GM23338 (cell line): ENCODE results near the gene RNU1-3.
"Not testable (repeated sequence)": the region's sequence is repeated elsewhere in the genome, so short reads cannot be mapped to it uniquely, and the experiment has no call there.

ENCODE experiments used
- EZH2 ChIP-seq: fragments of 200-600 bp; sonication (generic); IDR thresholded peaks from one replicate; pipeline ENCODE4 v1.8.0; 2017; ENCODE audit warnings: antibody characterized with exemption, mild to moderate bottlenecking, low read depth; ENCODE audit not compliant: unreplicated experiment
- EZH2phosphoT487 ChIP-seq: fragments of 200-600 bp; sonication (generic); IDR thresholded peaks from one replicate; pipeline ENCODE4 v1.8.1; 2018; ENCODE audit warnings: antibody characterized with exemption; ENCODE audit not compliant: unreplicated experiment
- TF ChIP-seq, protein P1 (sequence below), 2 experiments: fragments of 200-600 bp in 1 of 2; sonication (generic) in 1 of 2; conservative IDR thresholded peaks; 2 replicates each; pipeline versions ENCODE4 v1.5.1 to v1.6.1; 2016 to 2017; ENCODE audit warnings: antibody characterized with exemption in 2 of 2, low read depth in 2 of 2, mild to moderate bottlenecking in 2 of 2, moderate library complexity in 1 of 2
- TF ChIP-seq, protein P2 (sequence below): IDR thresholded peaks from one replicate; pipeline ENCODE4 v1.6.1; 2018; ENCODE audit warnings: antibody characterized with exemption; ENCODE audit not compliant: unreplicated experiment

DNA sequence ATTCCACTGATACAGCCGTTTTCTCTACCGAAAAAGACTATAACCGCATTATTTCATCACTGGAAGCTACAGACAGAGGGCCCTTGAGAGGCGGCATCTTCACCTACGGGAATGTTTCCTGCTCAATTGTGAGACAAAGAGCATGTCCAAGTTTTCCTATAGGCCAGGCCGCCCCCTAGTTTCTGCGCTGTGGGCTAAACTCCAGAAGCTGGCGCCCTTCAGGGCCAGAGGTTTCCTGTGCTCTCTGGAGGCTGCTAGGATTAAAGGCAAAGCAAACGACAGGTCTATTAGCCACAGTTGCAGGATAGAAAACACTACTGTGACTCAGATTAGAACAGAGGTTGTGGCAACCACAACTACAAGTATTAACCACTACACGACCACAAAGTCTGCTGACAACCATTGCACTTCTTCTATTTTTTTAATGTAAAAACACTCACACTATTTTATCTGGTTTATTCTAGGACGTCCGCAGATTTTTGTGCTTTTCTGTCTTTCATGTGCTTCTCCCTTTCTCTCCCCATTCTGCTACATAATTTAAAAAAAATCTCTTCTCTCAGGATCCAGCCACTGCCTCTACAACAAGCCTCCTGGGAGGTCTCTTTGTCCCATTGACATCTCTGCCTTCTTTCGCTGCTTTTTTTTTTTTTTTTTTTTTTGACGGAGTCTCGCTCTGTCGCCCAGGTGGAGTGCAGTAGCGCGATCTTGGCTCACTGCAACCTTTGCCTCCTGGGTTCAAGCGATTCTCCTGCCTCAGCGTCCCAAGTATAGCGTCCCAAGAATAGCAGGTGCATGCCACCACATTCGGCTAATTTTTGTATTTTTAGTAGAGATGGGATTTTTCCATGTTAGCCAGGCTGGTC, 10.1 kb upstream of the RNU1-3 start:
- TF ChIP-seq EZH2, EZH2phosphoT487: not testable (repeated sequence)
- TF ChIP-seq, protein P1, sequence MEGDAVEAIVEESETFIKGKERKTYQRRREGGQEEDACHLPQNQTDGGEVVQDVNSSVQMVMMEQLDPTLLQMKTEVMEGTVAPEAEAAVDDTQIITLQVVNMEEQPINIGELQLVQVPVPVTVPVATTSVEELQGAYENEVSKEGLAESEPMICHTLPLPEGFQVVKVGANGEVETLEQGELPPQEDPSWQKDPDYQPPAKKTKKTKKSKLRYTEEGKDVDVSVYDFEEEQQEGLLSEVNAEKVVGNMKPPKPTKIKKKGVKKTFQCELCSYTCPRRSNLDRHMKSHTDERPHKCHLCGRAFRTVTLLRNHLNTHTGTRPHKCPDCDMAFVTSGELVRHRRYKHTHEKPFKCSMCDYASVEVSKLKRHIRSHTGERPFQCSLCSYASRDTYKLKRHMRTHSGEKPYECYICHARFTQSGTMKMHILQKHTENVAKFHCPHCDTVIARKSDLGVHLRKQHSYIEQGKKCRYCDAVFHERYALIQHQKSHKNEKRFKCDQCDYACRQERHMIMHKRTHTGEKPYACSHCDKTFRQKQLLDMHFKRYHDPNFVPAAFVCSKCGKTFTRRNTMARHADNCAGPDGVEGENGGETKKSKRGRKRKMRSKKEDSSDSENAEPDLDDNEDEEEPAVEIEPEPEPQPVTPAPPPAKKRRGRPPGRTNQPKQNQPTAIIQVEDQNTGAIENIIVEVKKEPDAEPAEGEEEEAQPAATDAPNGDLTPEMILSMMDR (conservative IDR thresholded peaks at IDR 0.05; ENCODE audit: low read depth in 2 of 2), result peak in 1 of 2 experiments; percentile 46; a peak in 2 of 4 replicates
- TF ChIP-seq, protein P2, sequence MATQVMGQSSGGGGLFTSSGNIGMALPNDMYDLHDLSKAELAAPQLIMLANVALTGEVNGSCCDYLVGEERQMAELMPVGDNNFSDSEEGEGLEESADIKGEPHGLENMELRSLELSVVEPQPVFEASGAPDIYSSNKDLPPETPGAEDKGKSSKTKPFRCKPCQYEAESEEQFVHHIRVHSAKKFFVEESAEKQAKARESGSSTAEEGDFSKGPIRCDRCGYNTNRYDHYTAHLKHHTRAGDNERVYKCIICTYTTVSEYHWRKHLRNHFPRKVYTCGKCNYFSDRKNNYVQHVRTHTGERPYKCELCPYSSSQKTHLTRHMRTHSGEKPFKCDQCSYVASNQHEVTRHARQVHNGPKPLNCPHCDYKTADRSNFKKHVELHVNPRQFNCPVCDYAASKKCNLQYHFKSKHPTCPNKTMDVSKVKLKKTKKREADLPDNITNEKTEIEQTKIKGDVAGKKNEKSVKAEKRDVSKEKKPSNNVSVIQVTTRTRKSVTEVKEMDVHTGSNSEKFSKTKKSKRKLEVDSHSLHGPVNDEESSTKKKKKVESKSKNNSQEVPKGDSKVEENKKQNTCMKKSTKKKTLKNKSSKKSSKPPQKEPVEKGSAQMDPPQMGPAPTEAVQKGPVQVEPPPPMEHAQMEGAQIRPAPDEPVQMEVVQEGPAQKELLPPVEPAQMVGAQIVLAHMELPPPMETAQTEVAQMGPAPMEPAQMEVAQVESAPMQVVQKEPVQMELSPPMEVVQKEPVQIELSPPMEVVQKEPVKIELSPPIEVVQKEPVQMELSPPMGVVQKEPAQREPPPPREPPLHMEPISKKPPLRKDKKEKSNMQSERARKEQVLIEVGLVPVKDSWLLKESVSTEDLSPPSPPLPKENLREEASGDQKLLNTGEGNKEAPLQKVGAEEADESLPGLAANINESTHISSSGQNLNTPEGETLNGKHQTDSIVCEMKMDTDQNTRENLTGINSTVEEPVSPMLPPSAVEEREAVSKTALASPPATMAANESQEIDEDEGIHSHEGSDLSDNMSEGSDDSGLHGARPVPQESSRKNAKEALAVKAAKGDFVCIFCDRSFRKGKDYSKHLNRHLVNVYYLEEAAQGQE, result not testable (repeated sequence)
